Embryonic facial prominence (tissue), 1 donor: ENCODE results near the gene FAM151B.

Experiments
- DNase-seq: peaks from one replicate; pipeline ENCODE4 v3.0.0-alpha.2; 2016; ENCODE audit errors: extremely low spot score

Gene FAM151B

GRCh38 chr5:80588858-80589540 is 101.1 kb downstream of the FAM151B start:
- no peak for DNase-seq

- no peak for DNase-seq
Observed at GRCh38 chr5:80590766-80591165, 102.9 kb downstream of the FAM151B start.

DNA sequence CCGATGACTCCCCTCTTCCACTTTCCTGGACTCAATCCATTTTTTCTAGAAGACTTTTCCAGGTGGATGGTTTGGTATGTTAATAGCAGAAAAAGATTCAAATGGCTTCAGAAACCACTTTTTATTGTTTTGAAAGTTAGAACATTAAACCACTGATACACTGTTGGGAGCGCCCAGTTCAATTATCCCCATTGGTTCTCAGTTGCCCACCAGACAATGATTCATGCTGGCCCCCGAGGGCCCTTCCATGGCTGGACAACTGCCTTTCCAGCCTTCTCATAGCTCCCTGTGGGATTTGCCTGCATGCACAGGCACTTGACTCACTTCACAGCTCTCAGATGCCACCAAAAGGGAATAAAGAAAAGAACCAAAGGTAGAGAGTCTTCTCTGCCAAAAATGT is 103.5 kb downstream of the FAM151B start:
- DNase-seq, result no peak

GRCh38 chr5:80592105-80592504 is 104.2 kb downstream of the FAM151B start:
- no peak for DNase-seq
